Body of pancreas (tissue), 4 donors: ENCODE data around the gene SHISA5. TPM values are rescaled to one million over a fixed set of nuclear protein-coding genes. Genes with fewer than 3 reads are reported as not detected.

Experiments
- ATAC-seq: fragments of 150-250 bp; one replicate; pipeline ENCODE4 v1.9.1; 2016
- DNase-seq, 4 donors: peaks; one replicate each; pipeline ENCODE4 v3.0.0-alpha.2; 2019
- H3K27ac ChIP-seq, 4 donors: fragments of 200-600 bp; sonication (generic); 1 replicate in 3 of 4; 2 replicates in 1 of 4; pipeline versions ENCODE4 v1.5.1 to v1.6.1; 2016 to 2019; ENCODE audit warnings: mild to moderate bottlenecking in 1 of 4, mixed read lengths in 1 of 4, moderate library complexity in 1 of 4
- H3K27me3 ChIP-seq, 2 donors: fragments of 200-600 bp; sonication (generic); one replicate each; pipeline ENCODE4 v1.6.0; 2016; ENCODE audit warnings: mild to moderate bottlenecking in 1 of 2
- H3K36me3 ChIP-seq, 2 donors: fragments of 200-600 bp; sonication (generic); replicated peaks in 1 of 2; 2 replicates each; pipeline ENCODE4 v1.5.1; 2016; ENCODE audit warnings: low read depth in 2 of 2; ENCODE audit not compliant: insufficient read depth in 1 of 2
- H3K4me1 ChIP-seq: fragments of 200-600 bp; sonication (generic); one replicate; pipeline ENCODE4 v1.6.0; 2016
- H3K4me3 ChIP-seq, 2 donors: fragments of 200-600 bp; sonication (generic); 1 replicate in 1 of 2; 2 replicates in 1 of 2; pipeline ENCODE4 v1.5.1; 2016 to 2019
- H3K9me3 ChIP-seq, 3 donors: fragments of 200-600 bp; sonication (generic); 1 replicate in 2 of 3; 2 replicates in 1 of 3; pipeline ENCODE4 v1.5.1; 2016
- CTCF ChIP-seq, 7 experiments: fragments of 450-650 bp in 4 of 7; fragments of 200-600 bp in 3 of 7; sonication (generic) in 3 of 7; IDR thresholded peaks; one replicate each; pipeline ENCODE4 v1.5.1; 2016 to 2019; ENCODE audit warnings: antibody characterized with exemption in 7 of 7
- POLR2A ChIP-seq, 3 donors: fragments of 450-650 bp; IDR thresholded peaks; one replicate each; pipeline ENCODE4 v1.6.1; 2016; ENCODE audit warnings: antibody characterized with exemption in 3 of 3, mild to moderate bottlenecking in 2 of 3
- WGBS, 2 donors: methylation state at CpG; one replicate each; pipeline ENCODE4 v1.1.5; 2017; 5-methylcytosine and 5-hydroxymethylcytosine counted together
- intact Hi-C: fragments of 100-400 bp; cut with DNase I; formaldehyde crosslinking; loops from one replicate; pipeline ENCODE4 v1.15.1; 2023
- microRNA-seq, 2 donors: library from miRNA; unstranded; fragments of <30 nt; microRNA quantifications; one replicate each; pipeline ENCODE4, GENCODE V29; 2016; ENCODE audit warnings: borderline number of aligned reads in 2 of 2, borderline replicate concordance in 2 of 2
- small RNA-seq: library from RNA; depleted of rRNA; stranded (forward); fragments of <200 nt; gene quantifications from one replicate; pipeline ENCODE3, GENCODE V24; 2016
- total RNA-seq, 2 donors: library from RNA; depleted of rRNA; stranded (reverse); fragments of >200 nt; gene quantifications; one replicate each; pipeline ENCODE4 v1.1.0, GENCODE V29; 2016

The SHISA5 gene
- total RNA-seq, 2 donors from 2014 or later: 46.5 to 48.5 TPM

- intact Hi-C loops: no loop called here
- no peaks in the 10 kb centered on the region for H3K27me3 ChIP-seq
- H3K27ac ChIP-seq: no peak overlapping the region
- no peaks in the 10 kb centered on the region for H3K9me3 ChIP-seq
- ATAC-seq (no peak), DNase-seq (no peak)
- H3K4me1 ChIP-seq: peaks cover 17% of the 10 kb centered on the region
- WGBS, 2 donors: 78 to 86% methylated on average over 6 to 9 of the region's 9 CpGs
- H3K4me3 ChIP-seq: no peak overlapping the region
- TF ChIP-seq POLR2A (IDR thresholded peaks at IDR 0.05) (no peak), CTCF (IDR thresholded peaks at IDR 0.05) (no peak)
- H3K36me3 ChIP-seq: peaks cover 4 to 19% of the 10 kb centered on the region in 2 donors
Measured at GRCh38 chr3:48419149-48419548, 84.8 kb downstream of the SHISA5 start.

- Histone ChIP-seq H3K9me3 (no peaks in the 10 kb centered on the region), H3K27me3 (no peaks in the 10 kb centered on the region), H3K4me3 (no peak overlapping the region), H3K27ac (no peak overlapping the region), H3K36me3 (peaks cover 4 to 19% of the 10 kb centered on the region in 2 donors), H3K4me1 (peaks cover 12% of the 10 kb centered on the region)
- ATAC-seq (no peak), DNase-seq (no peak)
- intact Hi-C loops: no loop called here
- WGBS, 2 donors: 81 to 91% methylated on average over 5 to 9 of the region's 9 CpGs
- TF ChIP-seq CTCF (IDR thresholded peaks at IDR 0.05) (no peak), POLR2A (IDR thresholded peaks at IDR 0.05) (no peak)
Measured at GRCh38 chr3:48418651-48419050, 85.3 kb downstream of the SHISA5 start.

- Histone ChIP-seq H3K27me3 (no peaks in the 10 kb centered on the region), H3K36me3 (peaks cover 0 to 19% of the 10 kb centered on the region in 2 donors), H3K27ac (no peak overlapping the region), H3K4me3 (no peak overlapping the region), H3K4me1 (peaks cover 7% of the 10 kb centered on the region), H3K9me3 (no peaks in the 10 kb centered on the region)
- no peak for ATAC-seq
- 90% methylated on average over 13 to 16 of the region's 17 CpGs for WGBS, 2 donors
- TF ChIP-seq POLR2A (IDR thresholded peaks at IDR 0.05) (no peak), CTCF (IDR thresholded peaks at IDR 0.05) (no peak)
- intact Hi-C loops: no loop called here
- no peak for DNase-seq
Measured at GRCh38 chr3:48418140-48418539, 85.8 kb downstream of the SHISA5 start.

Small RNA genes within 50 kb of the gene (microRNA-seq; reads per million reads assigned to microRNA genes)
- gene MIR6823: 0 reads per million in 2 donors

Small RNA genes within 50 kb of the gene (small RNA-seq; reads per million reads assigned to genes)
- gene MIR6823: not detected

Other genes with a start within 250 kb of the SHISA5 start
- gene NME6, start 202.8 kb downstream of the SHISA5 start, total RNA-seq: 10 to 100 TPM; 22.1 to 33.9 TPM
- not detected for gene SPINK8, start 170.5 kb downstream of the SHISA5 start, total RNA-seq
- gene FBXW12, start 132.0 kb downstream of the SHISA5 start, total RNA-seq: 10 to 100 TPM in 1 of 2 donors, 1 to 10 TPM in 1; 3.4 to 23.7 TPM
- 100 to 1,000 TPM; 118 to 311 TPM for gene PLXNB1, start 74.1 kb downstream of the SHISA5 start, total RNA-seq
- gene CCDC51, start 64.1 kb downstream of the SHISA5 start, total RNA-seq: 1 to 10 TPM in 1 of 2 donors, under 1 TPM in 1; 0.33 to 2.6 TPM
- gene TMA7, start 63.9 kb downstream of the SHISA5 start, total RNA-seq: 100 to 1,000 TPM; 113 to 156 TPM
- gene ATRIP, start 57.4 kb downstream of the SHISA5 start, total RNA-seq: 1 to 10 TPM; 2.6 to 4.3 TPM
- 10 to 100 TPM in 1 of 2 donors, 1 to 10 TPM in 1; 8.9 to 11.4 TPM for gene PFKFB4, start 52.6 kb upstream of the SHISA5 start, total RNA-seq
- gene UCN2, start 59.6 kb upstream of the SHISA5 start, total RNA-seq: not detected
- 1 to 10 TPM in 1 of 2 donors, under 1 TPM in 1; 0.52 to 2.3 TPM for gene COL7A1, start 91.2 kb upstream of the SHISA5 start, total RNA-seq
- 100 to 1,000 TPM in 1 of 2 donors, 10 to 100 TPM in 1; 92.9 to 161 TPM for gene UQCRC1, start 105.5 kb upstream of the SHISA5 start, total RNA-seq
- not detected for gene TMEM89, start 117.6 kb upstream of the SHISA5 start, total RNA-seq
- 10 to 100 TPM; 17.8 to 35.0 TPM for gene SLC26A6, start 131.3 kb upstream of the SHISA5 start, total RNA-seq
- gene CELSR3, start 158.7 kb upstream of the SHISA5 start, total RNA-seq: 1 to 10 TPM in 1 of 2 donors, under 1 TPM in 1; 0.66 to 2.6 TPM
- gene NCKIPSD, start 181.7 kb upstream of the SHISA5 start, total RNA-seq: 10 to 100 TPM; 16.6 to 22.1 TPM
- gene IP6K2, start 213.0 kb upstream of the SHISA5 start, total RNA-seq: 100 to 1,000 TPM in 1 of 2 donors, 10 to 100 TPM in 1; 67.5 to 138 TPM